Measurements from ENCODE around the gene CHST9.

The CHST9 gene

GRCh38 chr18:27030421-27030820 is 154.7 kb downstream of the CHST9 start:
- no peak for TF ChIP-seq CTCF (IDR thresholded peaks at IDR 0.05; ENCODE audit: low read depth, low read length)
- no peak overlapping the region for H3K4me3 ChIP-seq (ENCODE audit: low read depth, low read length)

GRCh38 chr18:27022477-27022876 is 162.6 kb downstream of the CHST9 start:
- no peak overlapping the region for H3K4me3 ChIP-seq (ENCODE audit: low read depth, low read length)
- TF ChIP-seq CTCF (IDR thresholded peaks at IDR 0.05; ENCODE audit: low read depth, low read length) = no peak

- no peak for TF ChIP-seq CTCF (IDR thresholded peaks at IDR 0.05; ENCODE audit: low read depth, low read length)
- H3K4me3 ChIP-seq (ENCODE audit: low read depth, low read length) = no peak overlapping the region
Observed at GRCh38 chr18:27017901-27018500, 167.1 kb downstream of the CHST9 start.

GRCh38 chr18:27014841-27015240 is 170.3 kb downstream of the CHST9 start:
- TF ChIP-seq CTCF (IDR thresholded peaks at IDR 0.05; ENCODE audit: low read depth, low read length) = no peak
- H3K4me3 ChIP-seq (ENCODE audit: low read depth, low read length) = no peak overlapping the region

- no peak for TF ChIP-seq CTCF (IDR thresholded peaks at IDR 0.05; ENCODE audit: low read depth, low read length)
- no peak overlapping the region for H3K4me3 ChIP-seq (ENCODE audit: low read depth, low read length)
Observed at GRCh38 chr18:27010784-27011183, 174.3 kb downstream of the CHST9 start.

GRCh38 chr18:27009293-27009692 is 175.8 kb downstream of the CHST9 start:
- TF ChIP-seq CTCF (IDR thresholded peaks at IDR 0.05; ENCODE audit: low read depth, low read length) = no peak
- H3K4me3 ChIP-seq (ENCODE audit: low read depth, low read length) = no peak overlapping the region

GRCh38 chr18:27008575-27008974 is 176.5 kb downstream of the CHST9 start:
- H3K4me3 ChIP-seq (ENCODE audit: low read depth, low read length) = no peak overlapping the region
- no peak for TF ChIP-seq CTCF (IDR thresholded peaks at IDR 0.05; ENCODE audit: low read depth, low read length)

Data from WI38 (cell line).